Measurements from ENCODE around the gene FTCD. TPM values are rescaled to one million over a fixed set of nuclear protein-coding genes. Genes with fewer than 3 reads are reported as not detected.

Gene FTCD
- total RNA-seq, 2 experiments from 2014 or later: 0.52 to 0.85 TPM

GRCh38 chr21:46199436-46200373, 44.3 kb upstream of the FTCD start:
- no peak for DNase-seq
- Mint-ChIP-seq H3K36me3 (ENCODE audit: low read depth) (peaks cover 15% of the 10 kb centered on the region), H3K27ac (no peak overlapping the region), H3K9me3 (no peaks in the 10 kb centered on the region), H3K4me3 (no peak overlapping the region), H3K27me3 (no peaks in the 10 kb centered on the region), H3K4me1 (ENCODE audit: low read depth) (no peaks in the 10 kb centered on the region)
- ATAC-seq: no peak
- intact Hi-C loops (cut with micrococcal nuclease): no loop called here
- POLR2A ChIA-PET: no interaction called here
- no peak for TF ChIP-seq CTCF (IDR thresholded peaks at IDR 0.05)
- CTCF ChIA-PET: interaction anchor here (0.9 to 2.3 kb wide), 3 partner anchors 9 to 56 kb away, joined by 3 to 7 read pairs (median 3); no protein-coding TSS in a partner anchor

DNA sequence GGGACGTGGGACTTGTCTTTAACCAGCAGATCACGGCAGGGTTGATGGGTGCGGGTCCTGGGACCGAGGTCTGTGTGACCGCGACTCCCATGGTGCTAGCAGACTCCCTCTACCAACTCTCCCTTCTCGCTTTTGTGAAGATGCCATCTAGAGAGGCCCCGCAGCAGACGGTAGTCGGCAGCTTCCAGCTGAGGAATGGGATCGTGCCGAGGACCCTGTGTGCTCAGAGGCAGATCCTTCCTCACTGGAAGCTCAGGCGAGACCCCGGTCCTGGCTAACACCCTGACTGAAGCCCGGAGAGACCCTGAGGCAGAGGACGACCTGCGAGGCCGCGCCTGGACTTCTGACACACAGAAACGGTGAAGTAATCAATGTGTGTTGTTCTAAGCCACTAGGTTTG, 41.4 kb upstream of the FTCD start:
- ChIA-PET POLR2A (no interaction called here), CTCF (no interaction called here)
- intact Hi-C loops (cut with micrococcal nuclease): no loop called here
- H3K27ac Mint-ChIP-seq: no peak overlapping the region
- ATAC-seq (no peak), DNase-seq (no peak)
- TF ChIP-seq CTCF (IDR thresholded peaks at IDR 0.05): no peak
- no peaks in the 10 kb centered on the region for H3K27me3 Mint-ChIP-seq
- no peak overlapping the region for H3K4me3 Mint-ChIP-seq
- no peaks in the 10 kb centered on the region for H3K9me3 Mint-ChIP-seq
- H3K36me3 Mint-ChIP-seq (ENCODE audit: low read depth): peaks cover 24% of the 10 kb centered on the region
- no peaks in the 10 kb centered on the region for H3K4me1 Mint-ChIP-seq (ENCODE audit: low read depth)

- Mint-ChIP-seq H3K4me1 (ENCODE audit: low read depth) (no peaks in the 10 kb centered on the region), H3K4me3 (no peak overlapping the region), H3K27me3 (no peaks in the 10 kb centered on the region), H3K36me3 (ENCODE audit: low read depth) (peaks cover 24% of the 10 kb centered on the region), H3K9me3 (no peaks in the 10 kb centered on the region), H3K27ac (no peak overlapping the region)
- ATAC-seq (no peak), DNase-seq (no peak)
- CTCF ChIA-PET: no interaction called here
- intact Hi-C loops (cut with micrococcal nuclease): no loop called here
- no peak for TF ChIP-seq CTCF (IDR thresholded peaks at IDR 0.05)
- POLR2A ChIA-PET: no interaction called here
These were observed 40.3 kb upstream of the FTCD start for GRCh38 chr21:46195595-46196195.

GRCh38 chr21:46194374-46195334, 39.3 kb upstream of the FTCD start:
- no peak overlapping the region for H3K27ac Mint-ChIP-seq
- no peaks in the 10 kb centered on the region for H3K4me1 Mint-ChIP-seq (ENCODE audit: low read depth)
- ChIA-PET POLR2A (no interaction called here), CTCF (no interaction called here)
- no peak overlapping the region for H3K4me3 Mint-ChIP-seq
- DNase-seq (no peak), ATAC-seq (no peak)
- intact Hi-C loops (cut with micrococcal nuclease): no loop called here
- H3K36me3 Mint-ChIP-seq (ENCODE audit: low read depth): peaks cover 20% of the 10 kb centered on the region
- no peaks in the 10 kb centered on the region for H3K27me3 Mint-ChIP-seq
- no peak for TF ChIP-seq CTCF (IDR thresholded peaks at IDR 0.05)
- H3K9me3 Mint-ChIP-seq: no peaks in the 10 kb centered on the region

Data from activated CD8-positive, alpha-beta T cell treated with anti-CD3 and anti-CD28 coated beads for 36 hours (primary cell).